Peyer's patch (tissue), 4 donors: ENCODE results near the gene HOXD11. TPM values are rescaled to one million over a fixed set of nuclear protein-coding genes. Genes with fewer than 3 reads are reported as not detected.
A peak's percentile ranks its signal among the peaks of the same experiment; 100 is the strongest.

Experiments used
- DNase-seq, 3 donors: peaks; one replicate each; pipeline ENCODE4 v3.0.0-alpha.2; 2017 to 2019
- H3K27ac ChIP-seq, 4 donors: fragments of 200-600 bp; sonication (generic); one replicate each; pipeline ENCODE4 v1.5.1; 2016 to 2019
- H3K27me3 ChIP-seq, 2 donors: fragments of 200-600 bp; sonication (generic); one replicate each; pipeline ENCODE4 v1.5.1; 2019
- H3K36me3 ChIP-seq, 3 donors: fragments of 200-600 bp; sonication (generic); one replicate each; pipeline ENCODE4 v1.5.1; 2016 to 2019
- H3K4me1 ChIP-seq, 4 donors: fragments of 200-600 bp; sonication (generic); one replicate each; pipeline ENCODE4 v1.5.1; 2016 to 2019
- H3K4me3 ChIP-seq, 4 donors: fragments of 200-600 bp; sonication (generic); 1 replicate in 3 of 4; 2 replicates in 1 of 4; pipeline ENCODE4 v1.5.1; 2016 to 2019; ENCODE audit warnings: mild to moderate bottlenecking in 1 of 4
- H3K9me3 ChIP-seq, 4 donors: fragments of 200-600 bp; sonication (generic); one replicate each; pipeline ENCODE4 v1.5.1; 2016 to 2019; ENCODE audit warnings: mild to moderate bottlenecking in 1 of 4
- POLR2A ChIP-seq, 2 donors: fragments of 450-650 bp; IDR thresholded peaks; one replicate each; pipeline ENCODE4 v1.5.1; 2017; ENCODE audit warnings: antibody characterized with exemption in 2 of 2, mild to moderate bottlenecking in 2 of 2, moderate library complexity in 2 of 2
- total RNA-seq, 4 donors: library from RNA; depleted of rRNA; stranded (reverse); fragments of >200 nt; gene quantifications; one replicate each; pipeline ENCODE4 v1.1.0, GENCODE V29; 2016
- TF ChIP-seq, protein P1 (sequence below), 6 experiments: fragments of 450-650 bp in 4 of 6; fragments of 200-600 bp in 2 of 6; sonication (generic) in 1 of 6; IDR thresholded peaks; one replicate each; pipeline ENCODE4 v1.5.1; 2017 to 2019; ENCODE audit warnings: antibody characterized with exemption in 6 of 6, mild to moderate bottlenecking in 3 of 6, moderate library complexity in 1 of 6

The HOXD11 gene
- total RNA-seq, 4 donors from 2014 or later: not detected

DNA sequence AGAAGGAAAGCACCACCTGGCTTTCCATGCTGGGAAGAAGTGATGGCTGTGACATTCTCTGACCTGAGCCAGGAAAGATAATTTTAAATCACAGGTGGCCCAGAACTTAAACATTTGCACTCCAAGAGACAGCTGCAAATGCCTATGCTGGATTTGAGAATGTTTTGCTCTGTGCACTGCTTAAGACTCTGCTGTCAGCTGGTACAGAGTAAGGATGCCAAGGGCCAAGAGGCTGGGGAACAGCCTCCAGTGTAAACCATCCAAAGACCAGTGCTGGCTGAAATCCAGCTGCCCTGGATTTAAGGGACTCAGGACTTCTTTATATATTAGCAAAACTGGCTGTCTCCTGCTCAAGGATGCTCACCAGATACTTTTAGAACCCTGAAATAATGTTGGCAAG is 26.3 kb downstream of the HOXD11 start:
- DNase-seq: no peak
- H3K4me1 ChIP-seq: peaks cover 0 to 24% (median 0%) of the 10 kb centered on the region in 4 donors
- TF ChIP-seq POLR2A (IDR thresholded peaks at IDR 0.05): no peak
- H3K9me3 ChIP-seq: no peaks in the 10 kb centered on the region
- H3K36me3 ChIP-seq: no peaks in the 10 kb centered on the region
- peak overlapping the region in 1 of 4 donors; percentile 19 for H3K27ac ChIP-seq
- H3K4me3 ChIP-seq: no peak overlapping the region
- H3K27me3 ChIP-seq: peaks cover 0 to 23% of the 10 kb centered on the region in 2 donors

DNA sequence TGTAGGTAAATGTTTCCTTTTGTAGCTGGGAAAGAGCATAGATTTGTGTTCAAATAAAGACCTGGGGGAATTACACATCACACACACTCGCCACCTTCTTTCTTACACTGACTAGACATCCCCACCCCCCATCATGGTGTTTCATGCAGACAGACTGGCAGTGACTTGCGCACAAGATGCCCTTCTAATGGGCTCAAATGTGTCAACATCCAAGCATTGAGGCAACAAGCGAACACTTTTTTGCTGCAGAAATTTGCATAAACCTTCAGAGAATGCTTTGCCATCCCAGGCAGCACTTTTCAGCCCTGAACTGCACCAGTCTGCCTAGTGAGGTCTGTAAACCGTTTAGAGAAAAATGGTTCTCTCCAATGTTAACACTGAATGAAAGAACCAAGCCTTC is 27.0 kb downstream of the HOXD11 start:
- TF ChIP-seq POLR2A (IDR thresholded peaks at IDR 0.05): no peak
- TF ChIP-seq, protein P1, sequence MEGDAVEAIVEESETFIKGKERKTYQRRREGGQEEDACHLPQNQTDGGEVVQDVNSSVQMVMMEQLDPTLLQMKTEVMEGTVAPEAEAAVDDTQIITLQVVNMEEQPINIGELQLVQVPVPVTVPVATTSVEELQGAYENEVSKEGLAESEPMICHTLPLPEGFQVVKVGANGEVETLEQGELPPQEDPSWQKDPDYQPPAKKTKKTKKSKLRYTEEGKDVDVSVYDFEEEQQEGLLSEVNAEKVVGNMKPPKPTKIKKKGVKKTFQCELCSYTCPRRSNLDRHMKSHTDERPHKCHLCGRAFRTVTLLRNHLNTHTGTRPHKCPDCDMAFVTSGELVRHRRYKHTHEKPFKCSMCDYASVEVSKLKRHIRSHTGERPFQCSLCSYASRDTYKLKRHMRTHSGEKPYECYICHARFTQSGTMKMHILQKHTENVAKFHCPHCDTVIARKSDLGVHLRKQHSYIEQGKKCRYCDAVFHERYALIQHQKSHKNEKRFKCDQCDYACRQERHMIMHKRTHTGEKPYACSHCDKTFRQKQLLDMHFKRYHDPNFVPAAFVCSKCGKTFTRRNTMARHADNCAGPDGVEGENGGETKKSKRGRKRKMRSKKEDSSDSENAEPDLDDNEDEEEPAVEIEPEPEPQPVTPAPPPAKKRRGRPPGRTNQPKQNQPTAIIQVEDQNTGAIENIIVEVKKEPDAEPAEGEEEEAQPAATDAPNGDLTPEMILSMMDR (IDR thresholded peaks at IDR 0.05): no peak
- H3K27me3 ChIP-seq: peaks cover 0 to 18% of the 10 kb centered on the region in 2 donors
- H3K9me3 ChIP-seq: no peaks in the 10 kb centered on the region
- no peak for DNase-seq
- H3K27ac ChIP-seq: no peak overlapping the region
- H3K36me3 ChIP-seq: no peaks in the 10 kb centered on the region
- H3K4me1 ChIP-seq: peaks cover 0 to 18% (median 0%) of the 10 kb centered on the region in 4 donors
- no peak overlapping the region for H3K4me3 ChIP-seq

DNA sequence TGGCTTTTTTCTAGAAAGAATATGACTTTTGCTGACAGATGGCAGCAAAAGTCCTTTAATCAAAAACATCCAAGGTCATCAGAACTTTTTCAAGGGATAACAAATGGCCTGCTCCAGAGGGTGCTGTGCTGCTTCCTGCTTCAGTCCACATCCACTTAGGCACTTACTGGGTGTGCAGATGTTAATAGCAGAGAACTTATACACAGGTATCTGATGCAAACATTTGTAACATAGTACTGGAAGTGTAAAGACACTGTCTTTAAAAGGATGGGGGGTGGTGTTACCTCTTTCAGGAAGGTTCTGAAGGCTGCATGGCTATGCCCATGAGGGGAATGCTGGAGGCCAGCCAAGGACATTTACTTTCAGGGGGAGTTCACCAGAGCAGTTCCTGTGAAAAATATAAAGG is 28.0 kb downstream of the HOXD11 start:
- Histone ChIP-seq H3K27me3 (peaks cover 0 to 11% of the 10 kb centered on the region in 2 donors), H3K4me3 (no peak overlapping the region), H3K36me3 (no peaks in the 10 kb centered on the region), H3K4me1 (peaks cover 0 to 12% (median 0%) of the 10 kb centered on the region in 4 donors), H3K9me3 (no peaks in the 10 kb centered on the region), H3K27ac (peak overlapping the region in 3 of 4 donors; percentile 79 to 88 (median 87))
- TF ChIP-seq, protein P1 (IDR thresholded peaks at IDR 0.05): no peak
- no peak for TF ChIP-seq POLR2A (IDR thresholded peaks at IDR 0.05)
- DNase-seq: no peak

DNA sequence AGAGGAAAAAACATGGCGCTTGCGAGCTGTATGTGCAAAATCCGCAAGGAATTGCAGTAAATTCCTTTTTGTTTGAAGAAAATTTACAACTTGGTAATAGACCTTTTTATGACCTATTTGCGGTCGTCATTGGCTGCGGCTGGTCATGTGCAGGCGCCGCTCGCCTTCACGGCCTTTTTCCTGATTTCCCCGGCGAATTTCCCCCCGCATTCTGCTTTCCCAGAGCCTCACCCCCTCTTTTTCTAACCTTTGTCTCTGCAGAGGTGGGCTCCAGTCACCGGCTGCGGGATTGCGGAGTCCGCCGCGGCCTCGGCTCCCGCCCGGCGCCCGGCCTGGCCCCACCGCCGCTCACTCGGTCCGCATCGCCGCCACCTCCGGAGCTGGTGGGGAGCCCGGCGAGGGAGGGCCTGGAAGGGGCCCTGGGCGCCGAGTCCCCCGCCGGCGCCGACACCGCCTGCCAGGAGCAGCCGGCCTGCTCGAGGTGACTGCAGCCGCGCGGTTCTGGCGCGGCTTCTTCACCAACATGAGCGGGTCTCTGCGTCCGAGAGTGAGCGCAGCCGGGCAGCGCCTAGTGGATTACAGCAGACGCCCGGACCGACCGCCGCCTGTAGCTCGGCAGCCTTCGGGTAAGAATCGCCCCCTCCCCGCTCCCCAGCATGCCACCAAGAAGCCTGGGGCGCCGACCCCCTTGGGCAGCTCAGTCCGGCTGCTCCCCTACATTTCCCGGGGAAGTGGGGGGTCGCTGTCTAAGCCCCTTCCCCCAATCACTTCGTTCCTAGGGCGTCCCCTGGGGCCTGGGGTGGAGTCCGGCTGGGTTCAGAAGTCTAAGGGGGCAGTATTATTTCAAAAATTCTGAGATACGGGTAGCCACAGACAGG is 29.5 kb downstream of the HOXD11 start:
- Histone ChIP-seq H3K27me3 (peaks cover 0 to 3% of the 10 kb centered on the region in 2 donors), H3K4me3 (peak overlapping the region; percentile 32 to 82 (median 62)), H3K9me3 (no peaks in the 10 kb centered on the region), H3K27ac (peak overlapping the region; percentile 68 to 88 (median 83)), H3K4me1 (peaks cover 0 to 18% (median 0%) of the 10 kb centered on the region in 4 donors), H3K36me3 (no peaks in the 10 kb centered on the region)
- DNase-seq: peak in 2 of 3 donors; percentile 66 to 73
- TF ChIP-seq POLR2A (IDR thresholded peaks at IDR 0.05): no peak
- TF ChIP-seq, protein P1 (IDR thresholded peaks at IDR 0.05): peak in 1 of 6 experiments; percentile 10

DNA sequence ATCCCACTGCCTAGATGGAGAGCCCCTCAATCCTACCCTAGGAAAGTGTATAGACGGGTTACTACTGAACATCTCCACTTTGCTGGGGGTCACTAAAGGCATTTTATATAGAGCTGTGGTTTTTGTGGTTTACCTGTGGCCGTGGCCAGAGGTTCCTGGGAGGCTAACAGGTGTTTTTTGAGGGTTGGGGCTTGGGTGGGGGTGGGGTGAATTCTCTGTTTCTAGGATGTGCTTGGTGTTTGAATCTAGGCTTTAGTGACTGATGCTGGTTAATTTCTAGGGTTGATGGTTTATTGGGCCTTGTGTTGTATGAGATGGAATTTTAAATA is 30.1 kb downstream of the HOXD11 start:
- Histone ChIP-seq H3K27ac (peak overlapping the region; percentile 68 to 88 (median 83)), H3K36me3 (no peaks in the 10 kb centered on the region), H3K27me3 (no peaks in the 10 kb centered on the region), H3K4me3 (peak overlapping the region; percentile 32 to 82 (median 62)), H3K4me1 (peaks cover 0 to 18% (median 0%) of the 10 kb centered on the region in 4 donors), H3K9me3 (no peaks in the 10 kb centered on the region)
- TF ChIP-seq POLR2A (IDR thresholded peaks at IDR 0.05): no peak
- TF ChIP-seq, protein P1 (IDR thresholded peaks at IDR 0.05): no peak
- DNase-seq: peak in 1 of 3 donors; percentile 25

DNA sequence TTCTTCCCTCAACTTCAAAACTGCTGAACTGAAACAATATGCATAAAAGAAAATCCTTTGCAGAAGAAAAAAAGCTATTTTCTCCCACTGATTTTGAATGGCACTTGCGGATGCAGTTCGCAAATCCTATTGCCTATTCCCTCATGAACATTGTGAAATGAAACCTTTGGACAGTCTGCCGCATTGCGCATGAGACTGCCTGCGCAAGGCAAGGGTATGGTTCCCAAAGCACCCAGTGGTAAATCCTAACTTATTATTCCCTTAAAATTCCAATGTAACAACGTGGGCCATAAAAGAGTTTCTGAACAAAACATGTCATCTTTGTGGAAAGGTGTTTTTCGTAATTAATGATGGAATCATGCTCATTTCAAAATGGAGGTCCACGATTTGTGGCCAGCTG is 30.8 kb downstream of the HOXD11 start:
- Histone ChIP-seq H3K4me3 (peak overlapping the region in 2 of 4 donors; percentile 1 to 75), H3K36me3 (no peaks in the 10 kb centered on the region), H3K9me3 (no peaks in the 10 kb centered on the region), H3K27ac (peak overlapping the region in 2 of 4 donors; percentile 66 to 83), H3K27me3 (no peaks in the 10 kb centered on the region), H3K4me1 (peaks cover 0 to 18% (median 0%) of the 10 kb centered on the region in 4 donors)
- no peak for DNase-seq
- TF ChIP-seq, protein P1 (IDR thresholded peaks at IDR 0.05): no peak
- no peak for TF ChIP-seq POLR2A (IDR thresholded peaks at IDR 0.05)
